ENCODE measurements around the gene CLIP3. TPM values are rescaled to one million over a fixed set of nuclear protein-coding genes. Genes with fewer than 3 reads are reported as not detected.

CLIP3 gene
- total and polyA plus RNA-seq, 8 donors = 5.8 to 33.0 (median 27.5) TPM

DNA sequence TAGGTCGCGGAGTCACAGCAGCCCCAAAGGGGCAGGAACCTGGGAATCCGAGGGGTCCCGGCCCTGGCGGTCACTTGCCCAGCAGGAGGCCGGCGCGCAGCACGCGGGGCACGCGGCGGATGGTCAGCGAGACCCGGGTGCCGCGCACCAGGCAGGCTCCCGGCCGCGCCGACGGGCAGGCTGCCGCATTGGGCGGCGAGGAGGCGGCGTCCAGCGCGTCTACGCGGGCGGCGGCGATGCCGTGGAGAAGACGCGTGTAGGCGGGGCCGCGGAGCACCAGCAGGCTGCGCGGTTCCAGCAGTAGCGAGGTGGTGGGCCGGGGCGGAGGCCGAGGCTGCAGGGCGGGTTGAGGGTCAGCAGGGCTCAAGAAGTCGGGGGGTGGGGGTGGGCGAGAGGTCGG is 23.5 kb downstream of the CLIP3 start:
- Histone ChIP-seq H3K4me1 (peaks cover 6 to 22% of the 10 kb centered on the region in 2 donors), H3K4me3 (peak overlapping the region; percentile 30 to 46), H3K9me3 (no peaks in the 10 kb centered on the region), H3K27me3 (peaks cover 0 to 17% of the 10 kb centered on the region in 2 donors), H3K27ac (peak overlapping the region; percentile 53 to 62), H3K36me3 (no peaks in the 10 kb centered on the region)
- DNase-seq (peak in 3 of 4 donors; percentile 62 to 93 (median 66)), ATAC-seq (peak; percentile 73)
- TF ChIP-seq, protein P1, sequence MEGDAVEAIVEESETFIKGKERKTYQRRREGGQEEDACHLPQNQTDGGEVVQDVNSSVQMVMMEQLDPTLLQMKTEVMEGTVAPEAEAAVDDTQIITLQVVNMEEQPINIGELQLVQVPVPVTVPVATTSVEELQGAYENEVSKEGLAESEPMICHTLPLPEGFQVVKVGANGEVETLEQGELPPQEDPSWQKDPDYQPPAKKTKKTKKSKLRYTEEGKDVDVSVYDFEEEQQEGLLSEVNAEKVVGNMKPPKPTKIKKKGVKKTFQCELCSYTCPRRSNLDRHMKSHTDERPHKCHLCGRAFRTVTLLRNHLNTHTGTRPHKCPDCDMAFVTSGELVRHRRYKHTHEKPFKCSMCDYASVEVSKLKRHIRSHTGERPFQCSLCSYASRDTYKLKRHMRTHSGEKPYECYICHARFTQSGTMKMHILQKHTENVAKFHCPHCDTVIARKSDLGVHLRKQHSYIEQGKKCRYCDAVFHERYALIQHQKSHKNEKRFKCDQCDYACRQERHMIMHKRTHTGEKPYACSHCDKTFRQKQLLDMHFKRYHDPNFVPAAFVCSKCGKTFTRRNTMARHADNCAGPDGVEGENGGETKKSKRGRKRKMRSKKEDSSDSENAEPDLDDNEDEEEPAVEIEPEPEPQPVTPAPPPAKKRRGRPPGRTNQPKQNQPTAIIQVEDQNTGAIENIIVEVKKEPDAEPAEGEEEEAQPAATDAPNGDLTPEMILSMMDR (IDR thresholded peaks at IDR 0.05) = no peak
- intact Hi-C loops (cut with DNase I) = no loop called here

DNA sequence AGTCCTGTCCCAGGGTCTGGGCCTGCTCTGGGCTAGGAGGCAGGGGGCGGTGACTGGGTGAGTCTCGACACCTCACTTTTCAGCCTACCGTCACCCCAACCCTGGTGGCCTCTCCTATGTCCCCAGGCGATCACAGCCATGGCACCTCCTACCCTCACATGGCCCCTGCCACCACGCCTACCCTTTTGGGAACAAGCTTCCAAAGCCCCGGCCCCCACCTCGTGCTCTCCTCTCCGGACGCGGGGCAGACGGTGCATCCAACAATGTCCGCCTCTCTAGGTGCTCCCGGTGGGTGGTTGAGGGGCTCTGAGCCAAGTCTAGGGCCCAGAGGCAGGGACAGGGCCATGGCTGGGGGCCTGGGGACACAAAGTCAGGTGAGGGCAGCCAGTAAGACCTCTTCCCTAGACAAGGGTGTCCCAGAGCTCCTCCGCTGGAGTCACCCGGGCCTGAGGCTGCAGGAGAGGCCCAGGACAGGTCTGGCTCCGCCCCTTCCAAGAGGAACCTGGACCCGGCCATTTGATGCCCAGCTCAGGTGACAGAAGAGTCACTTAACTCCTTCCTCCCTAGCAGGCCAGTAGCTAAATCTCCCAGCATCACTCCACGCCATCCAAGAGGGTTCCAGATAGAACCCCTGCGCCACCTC is 24.2 kb downstream of the CLIP3 start, which contains the start of gene SYNE4:
TSS of gene SYNE4 (minus strand) at position 478 of the 643 bp plus-strand sequence. CDS start at position 346, 132 bp downstream.
- H3K4me1 ChIP-seq = peaks cover 3 to 19% of the 10 kb centered on the region in 2 donors
- H3K36me3 ChIP-seq = peaks cover 0 to 6% of the 10 kb centered on the region in 2 donors
- peak within 1 kb of the TSS; percentile 53 to 62 for H3K27ac ChIP-seq
- TF ChIP-seq, protein P1 (IDR thresholded peaks at IDR 0.05) = no peak
- ATAC-seq = peak; percentile 94
- intact Hi-C loops (cut with DNase I) = no loop called here
- peaks cover 0 to 17% of the 10 kb centered on the region in 2 donors for H3K27me3 ChIP-seq
- H3K4me3 ChIP-seq = peak within 1 kb of the TSS; percentile 30 to 46
- no peaks in the 10 kb centered on the region for H3K9me3 ChIP-seq
- peak in 3 of 4 donors; percentile 61 to 88 (median 78) for DNase-seq

DNA sequence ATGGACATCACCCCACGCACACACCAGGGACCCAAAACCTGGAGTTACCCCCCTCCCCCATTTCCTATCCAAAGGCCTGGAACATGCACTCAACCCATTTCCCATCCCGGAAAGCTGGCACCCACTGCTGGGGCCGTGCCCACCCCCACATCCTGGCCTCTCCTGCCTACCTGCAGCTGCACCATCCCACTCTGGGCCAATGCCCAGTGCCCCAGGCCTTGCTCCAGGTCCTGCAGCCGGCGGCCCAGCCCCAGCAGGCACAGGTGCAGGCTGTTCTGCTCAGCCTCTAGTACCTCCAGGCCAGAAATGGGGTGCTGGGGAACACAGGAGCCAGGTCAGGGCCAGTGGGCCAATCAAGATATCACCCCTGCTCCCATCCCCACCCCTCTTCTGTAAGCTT is 25.7 kb downstream of the CLIP3 start:
- Histone ChIP-seq H3K4me1 (peaks cover 0 to 13% of the 10 kb centered on the region in 2 donors), H3K9me3 (no peaks in the 10 kb centered on the region), H3K4me3 (no peak overlapping the region), H3K36me3 (peaks cover 0 to 18% of the 10 kb centered on the region in 2 donors), H3K27ac (no peak overlapping the region), H3K27me3 (peaks cover 0 to 17% of the 10 kb centered on the region in 2 donors)
- intact Hi-C loops (cut with DNase I) = no loop called here
- ATAC-seq = no peak
- DNase-seq = peak in 1 of 4 donors; percentile 55
- TF ChIP-seq, protein P1 (IDR thresholded peaks at IDR 0.05) = no peak

DNA sequence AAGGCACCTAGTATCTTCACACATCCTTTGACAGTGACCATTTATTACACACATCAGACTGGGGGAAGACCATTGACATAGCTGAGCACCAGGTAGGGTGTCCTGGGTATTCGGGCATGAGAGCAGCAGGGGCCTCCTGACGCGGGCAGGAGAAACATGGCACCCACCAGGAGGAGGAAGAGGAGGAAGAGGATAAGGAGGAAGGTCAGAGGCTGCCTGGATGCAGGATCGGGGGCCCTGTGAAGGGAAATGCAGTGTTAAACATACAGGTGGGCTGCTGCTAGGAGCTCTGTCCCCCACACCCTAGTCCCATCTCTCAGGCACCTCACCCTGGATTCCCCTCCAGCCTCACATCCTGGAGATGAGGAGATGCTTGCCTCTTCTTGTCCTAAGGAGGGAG is 29.4 kb downstream of the CLIP3 start:
- no peak for ATAC-seq
- intact Hi-C loops (cut with DNase I) = no loop called here

DNA sequence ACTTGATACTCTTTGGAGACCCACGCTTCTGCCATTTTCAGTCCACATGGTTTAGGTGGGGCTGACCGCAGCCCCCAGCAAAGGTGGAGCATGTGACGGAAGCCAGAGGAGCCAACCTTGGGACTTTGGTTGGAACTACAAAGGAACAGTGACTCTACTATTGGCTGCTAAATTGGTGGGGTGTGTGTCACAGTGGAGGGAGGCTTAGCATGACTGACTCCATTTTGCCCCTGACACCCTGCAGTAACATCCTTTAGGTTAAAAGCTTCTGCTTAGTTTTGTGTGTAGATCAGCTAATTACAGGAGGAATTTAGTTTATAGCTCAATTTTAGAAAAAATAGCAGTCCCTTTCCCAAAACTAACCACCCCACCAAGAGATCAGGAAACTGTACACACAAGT is 31.1 kb downstream of the CLIP3 start:
- TF ChIP-seq, protein P1 (IDR thresholded peaks at IDR 0.05) = no peak
- ATAC-seq (no peak), DNase-seq (no peak)
- H3K27ac ChIP-seq = no peak overlapping the region
- H3K36me3 ChIP-seq = peaks cover 0 to 47% of the 10 kb centered on the region in 2 donors
- peaks cover 0 to 10% of the 10 kb centered on the region in 2 donors for H3K4me1 ChIP-seq
- intact Hi-C loops (cut with DNase I) = no loop called here
- H3K9me3 ChIP-seq = no peaks in the 10 kb centered on the region
- H3K27me3 ChIP-seq = no peaks in the 10 kb centered on the region
- H3K4me3 ChIP-seq = no peak overlapping the region

More for the DNA sequence above, 29.4 kb downstream of the CLIP3 start:
- TF ChIP-seq, protein P1 (IDR thresholded peaks at IDR 0.05) = no peak
- DNase-seq = no peak
- H3K4me1 ChIP-seq = no peaks in the 10 kb centered on the region
- H3K27me3 ChIP-seq = peaks cover 0 to 1% of the 10 kb centered on the region in 2 donors
- no peak overlapping the region for H3K27ac ChIP-seq
- H3K36me3 ChIP-seq = peaks cover 0 to 37% of the 10 kb centered on the region in 2 donors
- H3K9me3 ChIP-seq = no peaks in the 10 kb centered on the region
- no peak overlapping the region for H3K4me3 ChIP-seq

All from left lung (tissue), 10 donors.